ENCODE measurements around the gene VTCN1.

GRCh38 chr1:117231748-117232373, 21.1 kb upstream of the VTCN1 start:
- no peak for TF ChIP-seq PPARA (CRISPR knock-in tag; IDR thresholded peaks at IDR 0.05; ENCODE audit: borderline replicate concordance)
- TF ChIP-seq RARB (CRISPR knock-in tag; IDR thresholded peaks at IDR 0.05): no peak
- no peak for TF ChIP-seq GLIS3 (CRISPR knock-in tag; IDR thresholded peaks at IDR 0.05)
- no peak for TF ChIP-seq TCF4 (CRISPR knock-in tag; IDR thresholded peaks at IDR 0.05; ENCODE audit: borderline replicate concordance)
- TF ChIP-seq SNAI2 (CRISPR knock-in tag; IDR thresholded peaks at IDR 0.05): no peak
- TF ChIP-seq TOX (CRISPR knock-in tag; IDR thresholded peaks at IDR 0.05; ENCODE audit: borderline replicate concordance): no peak
- TF ChIP-seq, protein P1, sequence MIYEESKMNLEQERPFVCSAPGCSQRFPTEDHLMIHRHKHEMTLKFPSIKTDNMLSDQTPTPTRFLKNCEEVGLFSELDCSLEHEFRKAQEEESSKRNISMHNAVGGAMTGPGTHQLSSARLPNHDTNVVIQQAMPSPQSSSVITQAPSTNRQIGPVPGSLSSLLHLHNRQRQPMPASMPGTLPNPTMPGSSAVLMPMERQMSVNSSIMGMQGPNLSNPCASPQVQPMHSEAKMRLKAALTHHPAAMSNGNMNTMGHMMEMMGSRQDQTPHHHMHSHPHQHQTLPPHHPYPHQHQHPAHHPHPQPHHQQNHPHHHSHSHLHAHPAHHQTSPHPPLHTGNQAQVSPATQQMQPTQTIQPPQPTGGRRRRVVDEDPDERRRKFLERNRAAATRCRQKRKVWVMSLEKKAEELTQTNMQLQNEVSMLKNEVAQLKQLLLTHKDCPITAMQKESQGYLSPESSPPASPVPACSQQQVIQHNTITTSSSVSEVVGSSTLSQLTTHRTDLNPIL (CRISPR knock-in tag; IDR thresholded peaks at IDR 0.05; ENCODE audit: low read depth): no peak
- no peak for TF ChIP-seq CSRNP3 (CRISPR knock-in tag; IDR thresholded peaks at IDR 0.05)
